Common myeloid progenitor, CD34-positive (primary cell): ENCODE results near the gene FAM163B.

ENCODE experiments used
- CTCF ChIA-PET: fragments of 350-600 bp; sonication (Branson Sonifier 250); formaldehyde crosslinking; loops from one replicate; lab custom pipeline; 2021; ENCODE audit warnings: antibody characterized with exemption; lab: Charles Lee
- POLR2A ChIA-PET: fragments of 350-600 bp; sonication (Branson Sonifier 250); formaldehyde crosslinking; loops from one replicate; lab custom pipeline; 2021; ENCODE audit warnings: antibody characterized with exemption; lab: Charles Lee
- DNase-seq, 3 donors: peaks; one replicate each; pipeline versions ENCODE4 v3.0.0 to v3.0.0-alpha.2; 2013
- H3K27ac ChIP-seq, 2 experiments: 1 replicate in 1 of 2; 2 replicates in 1 of 2; pipeline ENCODE4 v1.7.0; 2013; ENCODE audit warnings: inconsistent platforms in 2 of 2, low read length in 2 of 2, mild to moderate bottlenecking in 2 of 2, low read depth in 1 of 2, moderate library complexity in 1 of 2; ENCODE audit not compliant: severe bottlenecking in 2 of 2, insufficient read depth in 1 of 2, poor library complexity in 1 of 2
- H3K27me3 ChIP-seq, 5 experiments: replicated peaks in 2 of 5; 1 replicate in 3 of 5; 2 replicates in 2 of 5; pipeline versions ENCODE4 v1.6.1 to v1.7.0; 2013; ENCODE audit warnings: low read length in 4 of 5, mild to moderate bottlenecking in 2 of 5, moderate library complexity in 2 of 5, inconsistent platforms in 1 of 5; ENCODE audit not compliant: insufficient read depth in 5 of 5, control insufficient read depth in 4 of 5
- H3K36me3 ChIP-seq, 4 experiments: 1 replicate in 2 of 4; 2 replicates in 2 of 4; pipeline versions ENCODE4 v1.6.1 to v1.7.0; 2013; ENCODE audit warnings: low read length in 3 of 4, control low read depth in 1 of 4, mild to moderate bottlenecking in 1 of 4; ENCODE audit not compliant: control insufficient read depth in 4 of 4, insufficient read depth in 4 of 4
- H3K4me1 ChIP-seq, 4 experiments: 1 replicate in 3 of 4; 2 replicates in 1 of 4; pipeline versions ENCODE4 v1.6.1 to v1.7.1; 2013; ENCODE audit warnings: low read length in 3 of 4, mild to moderate bottlenecking in 3 of 4, control low read depth in 1 of 4, inconsistent platforms in 1 of 4, moderate library complexity in 1 of 4; ENCODE audit not compliant: control insufficient read depth in 4 of 4, insufficient read depth in 4 of 4; ENCODE audit errors: control extremely low read depth in 1 of 4
- H3K4me3 ChIP-seq, 7 experiments: 1 replicate in 4 of 7; 2 replicates in 3 of 7; pipeline versions ENCODE4 v1.5.1 to v1.7.0; 2013; ENCODE audit warnings: mild to moderate bottlenecking in 7 of 7, low read length in 6 of 7, moderate library complexity in 6 of 7, inconsistent platforms in 2 of 7, low read depth in 2 of 7, control low read depth in 1 of 7; ENCODE audit not compliant: insufficient read depth in 4 of 7, control insufficient read depth in 1 of 7; ENCODE audit errors: extremely low read depth in 1 of 7
- H3K9me3 ChIP-seq, 5 experiments: 1 replicate in 4 of 5; 2 replicates in 1 of 5; pipeline versions ENCODE4 v1.6.1 to v1.7.1; 2013; ENCODE audit warnings: low read length in 4 of 5, mild to moderate bottlenecking in 2 of 5, inconsistent platforms in 1 of 5, low read depth in 1 of 5, moderate library complexity in 1 of 5; ENCODE audit not compliant: control insufficient read depth in 4 of 5, insufficient read depth in 2 of 5; ENCODE audit errors: control extremely low read depth in 1 of 5
- WGBS: methylation state at CpG from one replicate; pipeline ENCODE4 v1.1.5; 2013; ENCODE audit not compliant: insufficient coverage; 5-methylcytosine and 5-hydroxymethylcytosine counted together

FAM163B gene

DNA sequence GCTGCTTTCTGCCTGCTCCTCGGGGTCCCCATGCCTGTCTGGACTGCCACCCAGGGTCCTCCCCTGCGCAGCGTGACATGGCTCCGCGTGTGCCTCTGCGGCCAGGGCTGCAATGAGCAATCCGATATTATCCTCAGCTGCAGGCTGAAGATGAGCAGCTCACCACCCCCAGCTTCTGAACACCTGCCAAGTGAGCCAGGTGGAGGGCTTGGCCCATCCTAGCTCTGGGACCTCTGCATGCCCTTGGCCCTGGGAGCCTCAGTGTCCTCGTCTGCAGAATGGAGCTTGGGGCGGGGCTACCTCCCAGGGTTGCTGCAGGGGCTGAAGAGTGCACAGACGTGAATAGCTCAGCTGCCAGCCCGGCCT lies 80.3 kb downstream of the FAM163B start:
- H3K4me3 ChIP-seq = no peak overlapping the region
- POLR2A ChIA-PET = interaction anchor here (1.2 kb wide), 1 partner anchor 11 kb away, joined by 3 read pairs; no protein-coding TSS in a partner anchor
- peaks cover 0 to 7% (median 3%) of the 10 kb centered on the region in 5 experiments for H3K27me3 ChIP-seq
- peaks cover 0 to 23% (median 20%) of the 10 kb centered on the region in 4 experiments for H3K4me1 ChIP-seq
- no peak for DNase-seq
- CTCF ChIA-PET = interaction anchor here (0.9 to 1.2 kb wide), 2 partner anchors 10 to 12 kb away, joined by 3 to 4 read pairs; no protein-coding TSS in a partner anchor
- H3K27ac ChIP-seq = no peak overlapping the region
- no peaks in the 10 kb centered on the region for H3K9me3 ChIP-seq
- WGBS = 96% methylated on average over 6 of the region's 11 CpGs
- H3K36me3 ChIP-seq = no peaks in the 10 kb centered on the region

DNA sequence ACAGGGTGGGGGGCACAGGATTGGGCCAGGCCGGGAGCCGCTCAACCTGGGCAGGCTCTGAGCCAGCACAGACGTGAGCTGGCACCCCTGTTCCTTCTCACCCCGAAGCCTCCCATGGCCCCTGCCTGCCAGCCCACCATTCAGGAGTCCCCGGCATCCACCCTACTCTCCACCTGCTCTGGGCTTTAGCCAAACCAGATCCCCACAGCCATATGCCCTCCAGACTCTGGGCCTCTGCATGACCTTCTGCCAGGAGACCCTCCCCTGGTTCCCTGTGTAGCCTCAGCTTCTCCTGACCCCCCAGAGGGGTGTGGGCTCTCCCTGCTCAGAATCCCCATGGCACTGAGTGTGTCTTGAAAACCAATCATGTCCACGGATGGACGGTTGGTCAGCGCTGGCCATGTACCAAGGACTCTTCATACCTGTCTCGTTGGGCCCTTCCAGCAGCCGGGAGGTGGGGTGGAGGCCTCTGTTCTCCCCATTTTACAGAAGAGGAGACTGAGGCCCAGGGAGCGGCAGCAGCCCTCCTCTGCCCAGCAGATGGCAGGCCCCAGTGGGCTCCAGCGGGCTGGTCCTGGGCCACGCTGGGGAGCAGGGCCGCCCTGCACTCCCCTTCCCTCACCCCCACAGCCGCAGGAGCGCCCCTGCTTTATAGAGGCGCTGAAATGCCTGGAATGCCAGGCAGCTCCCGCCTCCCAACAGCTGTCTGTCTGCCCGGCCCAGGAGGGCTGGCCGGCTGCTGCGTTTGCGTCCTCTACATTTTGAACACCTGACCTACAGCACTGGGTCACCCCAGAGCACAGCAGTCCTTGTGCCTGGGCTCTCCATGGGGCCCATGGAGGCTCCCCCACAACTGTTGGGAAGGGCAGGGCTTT lies 81.0 kb downstream of the FAM163B start:
- peaks cover 0 to 17% (median 16%) of the 10 kb centered on the region in 4 experiments for H3K4me1 ChIP-seq
- no peak overlapping the region for H3K27ac ChIP-seq
- WGBS = 92% methylated on average over 20 of the region's 22 CpGs
- no peak overlapping the region for H3K4me3 ChIP-seq
- POLR2A ChIA-PET = no interaction called here
- H3K36me3 ChIP-seq = no peaks in the 10 kb centered on the region
- no peak for DNase-seq
- CTCF ChIA-PET = interaction anchor here (1.2 to 1.4 kb wide), 2 partner anchors 9 to 199 kb away, joined by 3 to 4 read pairs; no protein-coding TSS in a partner anchor
- peaks cover 0 to under 1% (median 0%) of the 10 kb centered on the region in 5 experiments for H3K27me3 ChIP-seq
- H3K9me3 ChIP-seq = no peaks in the 10 kb centered on the region

DNA sequence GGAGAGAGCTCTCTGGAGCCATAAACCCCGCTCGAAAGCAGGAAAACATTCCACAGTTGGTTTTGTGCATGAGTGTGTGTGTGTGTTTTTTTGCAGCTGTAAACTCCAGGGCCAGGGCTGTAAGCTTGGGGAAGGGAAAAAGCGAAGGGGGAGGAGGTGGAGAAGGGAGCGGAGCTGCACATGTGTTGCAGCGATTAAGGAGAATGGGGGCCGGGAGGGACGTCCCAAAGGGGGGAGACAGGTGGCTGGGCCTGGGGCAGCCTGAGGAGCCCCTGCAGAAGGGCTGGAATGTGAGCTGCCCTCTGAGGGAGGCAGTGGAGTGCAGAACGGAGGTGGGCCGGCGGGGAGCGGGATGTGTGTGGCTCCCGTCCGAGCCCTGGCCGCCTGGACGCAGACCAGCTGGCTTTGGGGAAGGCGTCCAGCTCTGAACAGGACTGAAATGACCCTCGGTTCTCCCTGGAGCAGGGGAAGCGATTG lies 81.7 kb downstream of the FAM163B start:
- no peak for DNase-seq
- no peaks in the 10 kb centered on the region for H3K36me3 ChIP-seq
- CTCF ChIA-PET = interaction anchor here (1.2 to 1.5 kb wide), 3 partner anchors 9 to 200 kb away, joined by 3 to 4 read pairs (median 3); no protein-coding TSS in a partner anchor
- POLR2A ChIA-PET = interaction anchor here (0.5 kb wide), 1 partner anchor 151 kb away, joined by 4 read pairs; no protein-coding TSS in a partner anchor
- H3K27me3 ChIP-seq = no peaks in the 10 kb centered on the region
- H3K4me3 ChIP-seq = no peak overlapping the region
- no peak overlapping the region for H3K27ac ChIP-seq
- H3K4me1 ChIP-seq = peaks cover 0 to 11% (median 9%) of the 10 kb centered on the region in 4 experiments
- H3K9me3 ChIP-seq = no peaks in the 10 kb centered on the region
- 90% methylated on average over 14 of the region's 18 CpGs for WGBS
